ENCODE measurements around the gene GABRG3. TPM values are rescaled to one million over a fixed set of nuclear protein-coding genes. Genes with fewer than 3 reads are reported as not detected.

GABRG3 gene
- total RNA-seq, 1 donor from 2014 or later, result 1.7 TPM

- DNase-seq (ENCODE audit: low spot score), result no peak
Observed at GRCh38 chr15:27062951-27063350, 92.0 kb downstream of the GABRG3 start.

- no peak for DNase-seq (ENCODE audit: low spot score)
Observed at GRCh38 chr15:27064080-27064479, 93.1 kb downstream of the GABRG3 start.

DNA sequence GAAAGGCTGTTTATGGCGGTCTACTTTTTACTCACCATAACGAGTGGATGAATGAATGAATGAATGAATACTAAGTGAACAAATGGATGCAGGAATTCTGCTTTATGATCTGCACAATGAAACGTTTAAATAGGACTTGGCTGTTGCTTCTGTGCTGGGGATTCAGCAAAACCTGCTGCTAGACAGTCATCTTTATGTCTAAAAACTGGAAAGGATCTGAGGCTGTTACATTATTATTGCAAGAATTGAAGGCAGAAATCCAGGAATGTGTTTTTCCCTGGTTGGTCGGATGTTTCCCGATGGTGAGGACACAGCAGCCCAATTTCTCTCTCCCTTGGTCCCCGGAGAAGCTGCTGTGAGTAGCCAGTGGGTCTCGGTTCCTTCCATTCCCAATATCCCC, 94.2 kb downstream of the GABRG3 start:
- no peak for DNase-seq (ENCODE audit: low spot score)

GRCh38 chr15:27065785-27066184, 94.8 kb downstream of the GABRG3 start:
- DNase-seq (ENCODE audit: low spot score), result no peak

- DNase-seq (ENCODE audit: low spot score), result no peak
Observed at GRCh38 chr15:27066446-27066845, 95.5 kb downstream of the GABRG3 start.

GRCh38 chr15:27067175-27067574, 96.2 kb downstream of the GABRG3 start:
- DNase-seq (ENCODE audit: low spot score), result no peak

DNA sequence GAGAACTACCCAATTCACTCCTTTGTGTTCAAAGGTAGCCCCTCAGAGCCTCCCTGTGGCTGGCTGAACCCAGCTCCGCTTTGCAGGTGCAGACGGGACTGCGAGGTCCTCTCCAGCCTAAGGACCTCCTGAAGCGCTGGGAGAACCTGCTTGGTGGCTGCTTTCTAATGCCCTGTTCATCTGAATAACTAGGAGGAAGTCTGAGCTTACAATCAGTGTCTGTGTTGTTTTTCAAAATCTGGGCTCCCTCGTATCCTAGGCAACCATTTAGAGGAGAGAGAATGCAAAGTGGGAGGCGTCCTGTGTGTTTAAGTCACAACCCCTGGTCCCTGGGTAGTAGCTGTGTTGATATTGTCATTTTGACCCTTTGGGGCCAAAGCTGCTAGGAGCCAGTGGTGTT, 99.9 kb downstream of the GABRG3 start:
- DNase-seq (ENCODE audit: low spot score), result no peak

DNA sequence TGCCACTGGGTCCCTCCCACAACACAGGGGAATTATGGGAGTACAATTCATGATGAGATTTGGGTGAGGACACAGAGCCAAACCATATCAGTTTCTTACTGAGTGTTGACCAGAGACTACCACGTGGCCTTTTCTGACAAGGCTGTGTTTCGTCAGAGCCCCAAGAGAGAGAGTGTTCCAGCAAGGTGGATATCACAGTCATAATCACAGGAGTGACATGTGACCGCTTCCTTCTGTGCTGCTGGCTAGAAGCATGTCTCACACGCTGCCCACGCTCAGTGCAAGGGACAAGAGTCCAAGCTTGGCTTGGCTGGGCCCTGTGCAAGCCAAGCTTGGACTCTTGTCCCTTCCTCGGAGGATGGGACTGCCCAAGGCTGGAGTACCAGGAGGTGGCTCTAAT, 103.2 kb downstream of the GABRG3 start:
- DNase-seq (ENCODE audit: low spot score), result no peak

DNA sequence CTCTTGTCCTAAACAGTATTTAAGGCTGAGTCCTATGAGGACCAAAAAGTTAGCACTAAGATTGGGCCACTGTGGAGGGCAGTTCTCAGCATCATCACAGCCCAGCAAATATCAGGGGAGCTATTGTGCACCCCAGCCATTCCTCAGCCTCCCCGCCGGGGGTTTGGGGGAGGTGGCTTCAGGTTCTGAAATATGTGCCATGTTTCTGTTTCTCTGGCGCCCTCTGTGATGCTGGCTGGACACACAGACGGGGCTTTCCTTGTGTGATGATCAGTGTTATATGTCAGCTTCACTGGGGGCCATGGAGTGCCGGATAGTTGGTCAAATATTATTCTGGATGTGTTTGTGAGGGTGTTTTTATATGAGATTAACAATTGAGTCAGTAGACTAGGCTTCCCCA, 106.8 kb downstream of the GABRG3 start:
- no peak for DNase-seq (ENCODE audit: low spot score)

DNA sequence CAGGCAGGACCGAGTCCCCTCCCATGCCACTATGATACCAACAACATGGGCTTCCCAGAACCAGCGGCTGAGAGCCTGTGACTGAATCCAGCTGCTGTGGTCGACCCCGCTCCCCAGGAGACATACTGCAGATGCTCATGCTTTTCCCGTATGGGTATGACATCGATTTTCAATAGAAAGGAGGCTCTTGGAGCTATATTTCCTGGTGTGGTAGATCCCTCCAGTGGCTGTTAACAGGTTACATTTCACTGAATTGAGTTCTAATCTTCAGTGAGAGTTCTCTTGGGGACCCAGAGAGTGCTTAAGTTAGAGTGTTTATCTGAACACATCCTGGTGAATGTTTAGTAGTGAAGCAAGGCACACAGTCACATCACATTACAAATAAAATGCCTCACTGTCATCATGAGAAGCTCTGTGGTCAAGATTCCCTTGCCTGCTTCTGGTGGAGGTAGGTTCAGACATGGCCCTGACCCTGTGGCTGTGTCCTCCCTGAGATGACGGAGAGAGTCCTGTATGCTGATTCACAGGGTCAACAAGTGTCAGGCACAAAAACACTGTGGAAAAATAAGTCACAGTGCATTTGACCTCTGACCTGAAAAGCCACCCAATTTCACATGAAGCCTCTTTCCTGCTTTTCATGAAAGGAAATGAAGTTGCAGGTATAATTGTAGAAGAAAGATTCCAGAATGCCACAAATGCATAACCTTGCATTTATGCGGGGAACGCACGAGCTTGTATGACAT, 110.9 kb downstream of the GABRG3 start:
- no peak for DNase-seq (ENCODE audit: low spot score)

DNA sequence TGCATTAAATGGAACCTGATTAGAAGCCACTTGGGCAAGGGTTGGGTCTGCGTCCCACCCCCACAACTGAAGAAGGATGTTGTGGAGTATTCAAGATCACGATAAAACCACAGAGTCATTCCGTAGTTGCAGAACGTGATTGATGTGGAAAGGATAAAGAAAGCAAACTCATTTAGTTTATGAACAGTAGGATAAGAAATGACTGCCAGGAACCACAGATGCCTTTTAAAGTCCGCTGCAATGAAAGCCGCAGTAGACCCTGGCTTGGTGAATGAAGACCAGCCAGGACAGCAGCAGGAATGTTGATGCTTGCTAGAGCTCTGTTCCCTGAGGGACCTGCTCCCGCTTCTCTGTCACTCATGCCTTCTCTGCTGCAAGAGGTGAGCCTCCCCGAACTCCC, 111.5 kb downstream of the GABRG3 start:
- DNase-seq (ENCODE audit: low spot score), result no peak

DNA sequence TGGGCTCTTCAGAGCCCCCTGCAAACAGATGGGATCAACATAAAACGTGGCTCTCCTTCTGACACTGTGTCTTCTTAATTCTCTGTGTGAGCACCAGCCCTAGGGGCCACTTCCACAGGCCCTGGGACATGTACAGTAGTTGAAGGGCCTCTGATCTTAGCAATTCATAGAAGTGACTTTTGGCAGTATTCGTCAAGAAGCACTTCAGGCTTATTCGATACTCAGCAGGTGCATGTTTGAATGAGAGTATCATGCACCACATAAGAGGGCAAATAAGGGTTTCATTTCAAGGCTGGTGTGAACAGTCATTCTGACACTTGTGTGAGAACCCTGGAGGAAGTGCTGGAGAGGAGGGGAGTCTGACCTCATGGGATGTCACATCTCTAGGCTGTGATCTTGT, 113.9 kb downstream of the GABRG3 start:
- no peak for DNase-seq (ENCODE audit: low spot score)

DNA sequence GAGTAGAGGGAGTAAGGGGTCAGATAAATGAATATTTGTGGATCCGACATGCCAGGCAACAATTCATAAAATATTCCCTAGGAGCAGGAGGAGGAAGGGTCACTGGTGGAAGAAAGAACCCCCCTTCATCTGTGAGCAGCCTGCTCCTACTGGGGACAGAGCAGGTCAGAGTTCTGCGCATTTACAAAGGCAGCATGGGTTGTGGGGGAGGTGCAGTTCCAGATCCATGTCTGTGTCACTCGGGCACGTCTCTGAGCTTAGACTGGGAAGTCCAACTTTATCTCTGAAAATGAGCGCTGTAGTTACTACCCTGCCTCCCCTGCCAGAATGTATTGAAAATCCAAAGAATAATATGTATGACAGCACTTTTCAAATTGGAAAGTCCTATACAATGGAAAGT, 115.2 kb downstream of the GABRG3 start:
- DNase-seq (ENCODE audit: low spot score), result peak; percentile 54

DNA sequence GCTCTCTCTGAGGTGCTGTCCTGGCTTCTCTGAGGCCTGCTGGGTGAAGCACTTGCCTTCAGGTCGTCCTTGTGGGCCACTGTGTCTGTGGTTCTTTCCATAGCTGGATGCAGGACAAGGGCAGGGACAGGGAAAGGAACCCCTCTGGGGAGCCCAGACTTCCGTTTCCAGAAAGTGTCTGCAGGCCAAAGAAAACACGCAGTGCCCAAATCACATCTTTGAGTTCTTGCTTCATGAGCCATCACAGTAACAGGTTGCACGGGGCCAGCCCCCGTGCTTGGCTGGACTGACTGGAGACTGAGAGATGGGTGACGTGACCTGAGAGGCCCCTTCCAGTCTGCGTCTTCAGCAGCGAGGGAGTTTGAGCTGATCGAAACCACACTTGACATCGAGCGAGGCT, 115.8 kb downstream of the GABRG3 start:
- DNase-seq (ENCODE audit: low spot score), result no peak

DNA sequence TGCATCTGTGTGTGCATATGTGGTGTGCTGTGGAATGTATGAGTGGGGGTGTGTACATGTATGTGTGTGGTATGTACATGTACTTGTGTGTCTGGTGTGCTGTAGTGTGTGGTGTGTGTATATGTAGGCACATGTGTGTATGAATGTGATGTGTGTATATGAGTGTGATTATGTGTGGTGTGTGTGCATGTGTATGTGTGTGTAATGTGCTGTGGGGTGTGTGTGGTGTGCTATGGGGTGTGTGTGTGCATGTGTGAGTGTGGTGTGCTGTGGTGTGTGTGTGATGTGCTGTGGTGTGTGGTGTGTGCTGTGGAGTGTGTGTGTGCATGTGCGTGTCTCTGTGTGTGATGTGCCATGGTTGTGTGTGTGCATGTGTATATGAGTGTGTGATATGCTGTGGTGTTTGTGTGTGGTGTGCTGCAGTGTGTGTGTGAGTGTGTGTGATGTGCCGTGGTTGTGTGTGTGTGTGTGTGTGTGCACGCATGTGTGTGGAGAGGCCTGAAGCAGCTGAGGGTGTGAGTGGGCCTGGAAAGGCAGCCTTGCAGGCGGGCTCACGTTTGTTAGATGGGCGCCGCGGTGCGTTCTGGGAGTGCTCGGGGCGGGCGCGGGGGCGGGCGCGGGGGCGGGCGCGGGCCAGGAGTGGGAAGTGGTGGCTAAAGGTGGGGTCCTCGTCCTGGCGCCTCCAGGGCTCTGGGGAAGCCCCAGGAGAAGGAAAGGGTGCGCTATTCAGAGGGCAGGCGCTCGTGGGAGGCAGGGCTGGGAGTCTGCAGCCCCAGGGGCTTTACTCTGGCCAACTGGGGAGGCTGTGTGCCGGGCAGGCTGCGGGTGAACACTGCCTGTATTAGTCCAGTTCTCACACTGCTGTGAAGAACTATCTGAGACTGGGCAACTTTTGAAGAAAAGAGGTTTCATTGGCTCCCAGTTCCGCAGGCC, 116.9 kb downstream of the GABRG3 start:
- no peak for DNase-seq (ENCODE audit: low spot score)

DNA sequence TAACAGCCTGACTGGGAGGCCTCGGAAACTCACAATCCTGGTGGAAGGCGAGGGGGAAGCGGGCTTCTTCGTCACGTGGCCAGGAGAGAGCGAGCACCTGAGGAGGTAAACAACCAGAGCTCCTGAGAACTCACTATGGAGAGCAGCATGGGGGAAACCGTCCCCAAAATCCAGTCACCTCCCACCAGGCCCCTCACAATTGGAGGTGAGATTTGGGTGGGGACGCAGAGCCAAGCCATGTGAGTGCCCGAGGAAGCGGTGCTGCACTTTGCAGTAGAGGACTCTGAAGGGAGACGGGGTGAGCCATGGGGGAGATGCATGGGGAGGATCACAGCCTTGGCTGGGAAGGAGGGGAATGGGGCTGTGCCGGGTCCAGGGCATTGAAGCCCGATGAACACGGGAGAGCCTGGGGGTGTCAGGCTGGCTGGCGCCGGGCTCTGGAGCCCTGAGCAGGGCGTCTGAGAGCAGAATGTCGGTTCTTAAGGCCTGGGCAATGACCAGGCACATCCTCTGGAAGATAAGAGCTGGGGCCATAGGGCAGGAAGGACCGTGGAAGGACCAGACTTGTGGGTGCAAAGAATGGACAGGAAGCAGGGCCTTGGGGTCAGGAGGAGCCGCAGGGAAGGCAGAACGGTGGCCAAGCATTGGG, 117.7 kb downstream of the GABRG3 start:
- no peak for DNase-seq (ENCODE audit: low spot score)

GRCh38 chr15:27089233-27089586, 118.2 kb downstream of the GABRG3 start:
- no peak for DNase-seq (ENCODE audit: low spot score)

DNA sequence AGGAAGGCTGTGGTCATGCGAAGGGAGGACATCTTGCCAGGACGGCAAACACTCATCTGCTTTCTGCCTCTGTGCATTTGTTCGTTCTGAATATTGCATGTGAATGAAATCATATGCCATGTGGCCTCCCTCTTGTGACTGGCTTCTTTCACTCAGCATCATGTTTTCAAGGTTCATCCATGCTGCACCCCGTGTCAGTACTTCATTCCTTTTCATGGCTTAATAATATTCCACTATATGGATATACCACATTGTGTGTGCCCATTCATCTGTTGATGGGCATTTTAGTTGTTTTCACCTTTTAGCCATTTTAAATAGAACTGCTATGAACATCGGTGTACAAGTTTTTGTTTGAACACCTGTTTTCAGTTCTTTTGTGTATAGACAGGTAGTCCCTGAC, 118.7 kb downstream of the GABRG3 start:
- DNase-seq (ENCODE audit: low spot score), result no peak

DNA sequence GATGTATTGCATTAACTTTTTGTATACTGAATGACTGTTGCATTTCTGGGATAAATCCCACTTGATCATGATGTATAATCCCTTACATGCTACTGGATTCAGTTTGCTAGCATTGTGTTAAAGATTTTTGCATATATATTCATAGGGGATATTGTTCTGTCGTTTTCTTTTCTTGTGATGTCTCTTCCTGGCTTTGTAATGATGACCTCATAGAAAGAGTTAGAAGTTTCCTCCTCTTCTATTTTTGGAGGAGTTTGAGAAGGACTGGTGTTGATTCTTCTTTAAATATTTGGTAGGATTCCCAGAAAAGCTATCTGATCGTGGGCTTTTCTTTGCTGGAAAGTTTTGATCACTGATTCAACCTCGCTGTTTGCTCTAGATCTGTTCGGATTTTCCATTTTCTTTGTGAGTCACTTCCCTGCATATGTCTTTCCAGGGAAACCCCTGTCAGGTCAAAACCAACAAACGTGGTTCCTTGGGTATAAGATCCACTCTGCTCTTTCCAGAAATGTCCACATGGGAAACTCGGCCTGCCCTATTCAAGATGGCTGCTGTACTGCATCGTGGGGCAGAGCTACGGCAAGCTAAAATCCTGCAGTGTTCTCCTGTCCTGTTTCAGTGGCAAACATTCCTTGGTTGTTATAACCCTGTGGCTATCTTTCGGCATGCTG, 120.4 kb downstream of the GABRG3 start:
- peak; percentile 82 for DNase-seq (ENCODE audit: low spot score)

GRCh38 chr15:27092390-27092789, 121.4 kb downstream of the GABRG3 start:
- DNase-seq (ENCODE audit: low spot score), result peak; percentile 48

GRCh38 chr15:27094235-27094634, 123.3 kb downstream of the GABRG3 start:
- DNase-seq (ENCODE audit: low spot score), result peak; percentile 98

Measured in umbilical cord (tissue), 2 donors.